IMR-90 (cell line): ENCODE measurements around the gene KDM2A. TPM values are rescaled to one million over a fixed set of nuclear protein-coding genes. Genes with fewer than 3 reads are reported as not detected.

Experiments
- ATAC-seq: fragments of 200-7000 bp; cut with Tn5 transposase; 2 replicates; pipeline ENCODE4 v1.9.1; 2020; ENCODE audit warnings: low read depth, mild to moderate bottlenecking, moderate library complexity
- BruUV-seq: library from RNA; stranded (reverse); fragments of 400-500 nt; replicated peaks from 2 replicates; lab custom pipeline; 2021; lab: Mats Ljungman, UMichigan
- CTCF ChIA-PET: fragments of 300-600 bp; formaldehyde crosslinking; extraction: SDS; loops from one replicate; lab custom pipeline; 2021; ENCODE audit warnings: antibody characterized with exemption; lab: Yijun Ruan, JAX
- POLR2A ChIA-PET: fragments of 300-600 bp; sonication (Branson Sonifier 250); formaldehyde crosslinking; loops from one replicate; lab custom pipeline; 2022; ENCODE audit warnings: antibody characterized with exemption; ENCODE audit not compliant: unreplicated experiment; lab: Charles Lee
- DNase-seq: peaks from one replicate; pipeline ENCODE4 v3.0.0; 2013
- H2AFZ ChIP-seq: replicated peaks from 2 replicates; pipeline ENCODE3; 2013; ENCODE audit warnings: low read length, mild to moderate bottlenecking; ENCODE audit not compliant: poor library complexity
- H2AK5ac ChIP-seq: 2 replicates; pipeline ENCODE4 v1.6.1; 2013; ENCODE audit warnings: low read depth, low read length, inconsistent platforms
- H2AK9ac ChIP-seq: replicated peaks from 2 replicates; pipeline ENCODE3; 2013; ENCODE audit warnings: mild to moderate bottlenecking, low read depth, low read length, moderate library complexity; ENCODE audit not compliant: poor library complexity
- H2BK120ac ChIP-seq: 2 replicates; pipeline ENCODE4 v1.6.1; 2013; ENCODE audit warnings: low read depth, low read length, inconsistent platforms
- H2BK15ac ChIP-seq: 3 replicates; pipeline ENCODE4 v1.6.1; 2013; ENCODE audit warnings: low read depth, low read length, inconsistent platforms
- H2BK20ac ChIP-seq: 2 replicates; pipeline ENCODE4 v1.6.1; 2013; ENCODE audit warnings: low read depth, mild to moderate bottlenecking, inconsistent platforms, low read length, moderate library complexity
- H2BK5ac ChIP-seq: 2 replicates; pipeline ENCODE4 v1.6.1; 2013; ENCODE audit warnings: mild to moderate bottlenecking, low read depth, low read length, inconsistent platforms; ENCODE audit not compliant: poor library complexity, severe bottlenecking
- H3K14ac ChIP-seq: replicated peaks from 2 replicates; pipeline ENCODE4 v1.6.1; 2013; ENCODE audit warnings: low read depth, low read length, inconsistent platforms
- H3K18ac ChIP-seq: 2 replicates; pipeline ENCODE4 v1.6.1; 2013; ENCODE audit warnings: low read depth, low read length, control low read depth
- H3K23ac ChIP-seq: 2 replicates; pipeline ENCODE4 v1.6.1; 2013; ENCODE audit warnings: low read depth, low read length, inconsistent platforms
- H3K27ac ChIP-seq: 2 replicates; pipeline ENCODE4 v1.5.1; 2013; ENCODE audit warnings: mild to moderate bottlenecking, control low read depth, low read length; ENCODE audit not compliant: insufficient read depth
- H3K27me3 ChIP-seq: 2 replicates; pipeline ENCODE4 v1.6.1; 2013; ENCODE audit warnings: low read length; ENCODE audit not compliant: control insufficient read depth, insufficient read depth
- H3K36me3 ChIP-seq: 2 replicates; pipeline ENCODE4 v1.6.1; 2013; ENCODE audit warnings: low read length, mixed read lengths; ENCODE audit not compliant: control insufficient read depth, insufficient read depth
- H3K4ac ChIP-seq: 2 replicates; pipeline ENCODE4 v1.6.1; 2013; ENCODE audit warnings: low read depth, low read length, inconsistent platforms
- H3K4me1 ChIP-seq: 2 replicates; pipeline ENCODE4 v1.6.1; 2013; ENCODE audit warnings: low read length, mixed read lengths; ENCODE audit not compliant: control insufficient read depth, insufficient read depth
- H3K4me2 ChIP-seq: 2 replicates; pipeline ENCODE4 v1.6.1; 2013; ENCODE audit warnings: low read depth, mild to moderate bottlenecking, control low read depth, low read length, moderate library complexity
- H3K4me3 ChIP-seq: 2 replicates; pipeline ENCODE4 v1.5.1; 2013; ENCODE audit warnings: low read depth, mild to moderate bottlenecking, control low read depth, low read length, moderate library complexity; ENCODE audit not compliant: insufficient read depth
- H3K56ac ChIP-seq: 2 replicates; pipeline ENCODE4 v1.6.1; 2013; ENCODE audit warnings: low read length, inconsistent platforms; ENCODE audit not compliant: insufficient read depth; ENCODE audit errors: extremely low read depth
- H3K79me1 ChIP-seq, 2 experiments: 2 replicates each; pipeline ENCODE4 v1.6.1; 2013; ENCODE audit warnings: low read length in 2 of 2, inconsistent platforms in 1 of 2, low read depth in 1 of 2
- H3K9ac ChIP-seq: 2 replicates; pipeline ENCODE4 v1.6.1; 2013; ENCODE audit warnings: low read depth, low read length, control low read depth
- H3K9me1 ChIP-seq: 2 replicates; pipeline ENCODE4 v1.6.1; 2013; ENCODE audit warnings: low read length, inconsistent platforms; ENCODE audit not compliant: insufficient read depth
- H3K9me3 ChIP-seq: 2 replicates; pipeline ENCODE4 v1.6.1; 2013; ENCODE audit warnings: low read length; ENCODE audit not compliant: control insufficient read depth, insufficient read depth
- H4K20me1 ChIP-seq: 2 replicates; pipeline ENCODE4 v1.6.1; 2013; ENCODE audit warnings: low read length, inconsistent platforms; ENCODE audit not compliant: insufficient read depth
- H4K5ac ChIP-seq: 2 replicates; pipeline ENCODE4 v1.6.1; 2013; ENCODE audit warnings: mild to moderate bottlenecking, low read depth, low read length, control low read depth
- H4K8ac ChIP-seq, 2 experiments: 2 replicates each; pipeline ENCODE4 v1.6.1; 2013; ENCODE audit warnings: low read depth in 2 of 2, low read length in 2 of 2, control low read depth in 1 of 2, inconsistent platforms in 1 of 2
- H4K91ac ChIP-seq: 2 replicates; pipeline ENCODE4 v1.6.1; 2013; ENCODE audit warnings: low read depth, low read length, inconsistent platforms; ENCODE audit not compliant: insufficient read depth
- CEBPB ChIP-seq: IDR thresholded peaks from 2 replicates; pipeline ENCODE4 v1.6.1; 2012; ENCODE audit warnings: low read depth, low read length, improper control_type of control experiment
- ELK1 ChIP-seq: fragments of 150-350 bp; IDR thresholded peaks from 2 replicates; pipeline ENCODE4 v1.6.1; 2016; ENCODE audit warnings: low read depth, mild to moderate bottlenecking, low read length, moderate library complexity, borderline replicate concordance
- FOS ChIP-seq: fragments of 150-350 bp; IDR thresholded peaks from 2 replicates; pipeline ENCODE4 v1.6.1; 2016; ENCODE audit warnings: low read depth, low read length
- NFE2L2 ChIP-seq: fragments of 150-350 bp; IDR thresholded peaks from 2 replicates; pipeline ENCODE4 v1.6.1; 2016; ENCODE audit warnings: low read depth, mild to moderate bottlenecking, low read length
- POLR2A ChIP-seq: IDR thresholded peaks from 2 replicates; pipeline ENCODE4 v1.6.1; 2012; ENCODE audit warnings: mild to moderate bottlenecking, low read depth, low read length
- RCOR1 ChIP-seq: IDR thresholded peaks from 2 replicates; pipeline ENCODE4 v1.6.1; 2012; ENCODE audit warnings: mild to moderate bottlenecking, low read length, improper control_type of control experiment; ENCODE audit not compliant: insufficient replicate concordance
- RFX5 ChIP-seq: IDR thresholded peaks from 2 replicates; pipeline ENCODE4 v1.8.0; 2012; ENCODE audit warnings: low read depth, mild to moderate bottlenecking, low read length, moderate library complexity
- USF2 ChIP-seq: fragments of 150-350 bp; IDR thresholded peaks from 2 replicates; pipeline ENCODE4 v1.6.1; 2017; ENCODE audit warnings: mild to moderate bottlenecking, antibody characterized with exemption, low read length, low read depth
- WGBS, 2 experiments: methylation state at CpG; one replicate each; pipeline versions ENCODE4 v1.1.5 to v1.1.7; 2013; ENCODE audit warnings: missing lambda C conversion rate in 2 of 2; ENCODE audit not compliant: insufficient read length in 1 of 2; ENCODE audit errors: extremely low coverage in 2 of 2; 5-methylcytosine and 5-hydroxymethylcytosine counted together
- dilution Hi-C: fragments of 300-500 bp; cut with HindIII; formaldehyde crosslinking; loops from one replicate; pipeline ENCODE4 v1.14.3; 2018; ENCODE audit warnings: low sequenced_read_pairs; ENCODE audit not compliant: unreplicated experiment
- in situ Hi-C: fragments of 300-500 bp; cut with MboI; formaldehyde crosslinking; loops from 3 replicates; pipeline ENCODE4 v1.14.3; 2019; ENCODE audit warnings: low sequenced_read_pairs, inconsistent platforms, mixed read lengths
- intact Hi-C: fragments of 100-400 bp; cut with micrococcal nuclease; formaldehyde crosslinking; loops from 2 replicates; pipeline ENCODE4 v1.10.0; 2022
- polyA plus RNA-seq, 3 experiments: library from polyadenylated mRNA; depleted of rRNA; stranded (reverse); fragments of >200 nt; gene quantifications; 2 replicates each; pipeline ENCODE4 v1.2.3, GENCODE V29; 2012; ENCODE audit warnings: low replicate concordance in 1 of 3
- total RNA-seq: library from RNA; depleted of rRNA; stranded (reverse); fragments of >200 nt; gene quantifications from 2 replicates; pipeline ENCODE4 v1.2.3, GENCODE V29; 2012
- TF ChIP-seq, protein P1 (sequence below): conservative IDR thresholded peaks from 2 replicates; pipeline ENCODE4 v1.5.1; 2012; ENCODE audit warnings: mild to moderate bottlenecking, low read depth, low read length, improper control_type of control experiment

Gene KDM2A
- total and polyA plus RNA-seq, 2 of the 4 experiments (the other 2 are of a cell fraction) = 26.7 to 42.6 TPM

DNA sequence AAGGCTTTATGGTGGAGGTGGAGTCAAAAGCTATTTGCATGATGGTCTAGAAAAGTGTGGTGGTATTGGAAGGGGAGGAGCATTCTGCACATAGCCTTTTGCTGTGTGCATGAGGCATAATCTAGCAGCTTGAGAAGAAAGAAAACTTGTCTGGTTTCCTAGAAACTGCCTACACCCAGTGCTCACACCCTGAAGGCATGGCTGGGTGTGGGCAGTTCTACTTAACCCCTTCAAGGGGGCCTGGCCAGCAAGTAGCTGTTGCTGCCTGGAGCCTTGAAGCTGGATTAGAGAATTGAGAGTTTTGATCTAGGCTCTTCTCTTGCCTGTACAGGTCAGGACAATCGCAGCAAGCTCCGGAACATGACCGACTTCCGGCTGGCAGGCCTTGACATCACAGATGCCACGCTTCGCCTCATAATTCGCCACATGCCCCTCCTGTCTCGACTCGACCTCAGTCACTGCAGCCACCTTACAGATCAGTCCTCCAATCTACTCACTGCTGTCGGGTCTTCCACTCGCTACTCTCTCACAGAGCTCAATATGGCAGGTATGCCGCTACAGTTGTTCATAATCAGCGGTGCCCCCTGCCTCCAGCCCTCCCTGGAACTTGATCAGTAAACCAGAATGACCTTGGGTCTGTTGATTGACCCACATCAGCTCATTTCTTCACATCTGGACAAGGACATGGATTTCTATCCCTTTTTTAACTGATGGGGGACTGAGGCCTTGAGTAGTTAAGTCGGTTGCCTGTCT, 135.0 kb downstream of the KDM2A start:
- in situ Hi-C loops (no loop called here), intact Hi-C loops (no loop called here), dilution Hi-C loops (no loop called here)
- Histone ChIP-seq H2AK5ac (no peak overlapping the region), H3K56ac (no peak overlapping the region), H3K23ac (no peak overlapping the region), H3K9ac (no peak overlapping the region), H3K18ac (no peak overlapping the region), H2BK20ac (no peak overlapping the region), H3K4me1 (no peaks in the 10 kb centered on the region), H3K4me2 (no peak overlapping the region), H2BK120ac (no peak overlapping the region), H3K27ac (no peak overlapping the region), H4K8ac (no peak overlapping the region), H4K5ac (no peak overlapping the region), H2AK9ac (no peak overlapping the region), H3K4ac (no peak overlapping the region), H3K27me3 (no peaks in the 10 kb centered on the region), H3K9me1 (no peaks in the 10 kb centered on the region), H3K14ac (no peak overlapping the region), H2BK15ac (no peak overlapping the region), H3K79me1 (peaks cover 32 to 42% of the 10 kb centered on the region in 2 experiments), H2BK5ac (no peak overlapping the region), H4K20me1 (no peaks in the 10 kb centered on the region; the same call in 1 of the 2 replicates), H4K91ac (no peak overlapping the region), H3K4me3 (no peak overlapping the region), H3K9me3 (no peaks in the 10 kb centered on the region), H2AFZ (no peak overlapping the region), H3K36me3 (peaks cover 70% of the 10 kb centered on the region)
- no TSS peak for BruUV-seq
- ChIA-PET CTCF (no interaction called here), POLR2A (interaction anchor here (0.6 kb wide), 1 partner anchor 9 kb away, joined by 3 read pairs; no protein-coding TSS in a partner anchor)
- TF ChIP-seq POLR2A (no peak), FOS (no peak), CEBPB (no peak), RFX5 (no peak), RCOR1 (no peak), NFE2L2 (no peak), USF2 (no peak), ELK1 (no peak)
- TF ChIP-seq, protein P1, sequence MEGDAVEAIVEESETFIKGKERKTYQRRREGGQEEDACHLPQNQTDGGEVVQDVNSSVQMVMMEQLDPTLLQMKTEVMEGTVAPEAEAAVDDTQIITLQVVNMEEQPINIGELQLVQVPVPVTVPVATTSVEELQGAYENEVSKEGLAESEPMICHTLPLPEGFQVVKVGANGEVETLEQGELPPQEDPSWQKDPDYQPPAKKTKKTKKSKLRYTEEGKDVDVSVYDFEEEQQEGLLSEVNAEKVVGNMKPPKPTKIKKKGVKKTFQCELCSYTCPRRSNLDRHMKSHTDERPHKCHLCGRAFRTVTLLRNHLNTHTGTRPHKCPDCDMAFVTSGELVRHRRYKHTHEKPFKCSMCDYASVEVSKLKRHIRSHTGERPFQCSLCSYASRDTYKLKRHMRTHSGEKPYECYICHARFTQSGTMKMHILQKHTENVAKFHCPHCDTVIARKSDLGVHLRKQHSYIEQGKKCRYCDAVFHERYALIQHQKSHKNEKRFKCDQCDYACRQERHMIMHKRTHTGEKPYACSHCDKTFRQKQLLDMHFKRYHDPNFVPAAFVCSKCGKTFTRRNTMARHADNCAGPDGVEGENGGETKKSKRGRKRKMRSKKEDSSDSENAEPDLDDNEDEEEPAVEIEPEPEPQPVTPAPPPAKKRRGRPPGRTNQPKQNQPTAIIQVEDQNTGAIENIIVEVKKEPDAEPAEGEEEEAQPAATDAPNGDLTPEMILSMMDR = no peak
- WGBS, 2 experiments = 87% methylated on average over 11 of the region's 14 CpGs; no CpG with 5 or more reads in 1 of the 2 experiments
- DNase-seq (no peak), ATAC-seq (no peak)
